NCI-H1930 (cell line): ENCODE results near the gene PABPN1.

Experiments
- DNase-seq, 2 experiments: peaks; one replicate each; lab custom pipeline; 2025; lab: John Stamatoyannopoulos, UW

Gene PABPN1

GRCh38 chr14:23326491-23327332, 5.5 kb downstream of the PABPN1 start:
- no peak for DNase-seq

- peak; percentile 28 to 55 for DNase-seq
These were observed 6.9 kb downstream of the PABPN1 start for GRCh38 chr14:23327947-23328744.

DNA sequence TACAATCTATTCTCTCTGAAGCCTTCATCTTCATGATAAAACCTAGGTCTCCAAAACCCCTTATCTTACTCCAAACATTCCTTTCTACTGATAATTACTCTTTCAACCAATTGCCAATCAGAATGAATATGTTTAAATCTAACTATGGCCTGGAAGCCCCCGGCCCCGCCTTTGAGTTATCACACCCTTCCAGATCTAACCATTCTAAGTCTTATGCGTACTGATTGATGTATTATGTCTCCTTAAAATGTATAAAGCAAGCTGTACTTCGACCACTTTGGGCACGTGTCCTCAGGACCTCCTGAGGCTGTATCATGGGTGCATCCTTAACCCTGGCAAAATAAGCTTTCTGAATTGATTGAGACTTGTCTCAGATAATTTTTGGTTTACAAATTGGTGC, 14.4 kb downstream of the PABPN1 start:
- no peak for DNase-seq

DNA sequence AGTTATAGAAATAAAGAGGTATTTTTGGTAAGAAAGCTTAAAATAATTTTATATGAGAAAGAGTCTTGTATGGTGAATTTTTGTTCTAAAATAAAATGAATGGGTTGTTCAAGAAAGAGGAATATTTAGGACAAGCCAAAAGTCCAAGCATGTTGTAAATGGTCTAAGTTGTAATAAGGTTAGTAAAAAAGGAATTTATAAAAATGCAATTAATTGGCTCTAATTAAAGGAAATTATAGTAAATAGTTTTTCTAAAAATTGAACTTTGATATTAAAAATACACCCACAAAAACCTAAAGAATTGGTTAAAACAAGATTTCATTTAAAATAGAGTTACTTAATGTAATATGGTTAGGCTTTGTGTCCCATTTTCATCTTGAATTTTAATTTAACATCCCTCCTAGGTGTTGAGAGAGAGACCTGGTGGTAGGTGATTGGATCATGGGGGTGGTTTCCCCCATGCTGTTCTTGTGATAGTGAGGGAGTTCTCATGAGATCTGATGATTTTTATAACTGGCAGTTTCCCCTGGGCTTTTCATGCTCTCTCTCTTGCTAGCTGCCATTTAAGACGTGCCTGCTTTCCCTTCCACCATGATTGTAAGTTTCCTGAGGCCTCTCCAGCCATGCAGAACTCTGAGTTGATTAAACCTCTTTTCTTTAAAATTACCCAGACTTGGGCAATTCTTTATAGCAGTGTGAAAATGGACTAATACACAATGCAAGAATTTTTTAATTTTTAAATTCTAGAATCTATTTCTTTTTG, 18.4 kb downstream of the PABPN1 start:
- no peak for DNase-seq

- DNase-seq = no peak
These were observed 23.2 kb downstream of the PABPN1 start for GRCh38 chr14:23344481-23344880.

GRCh38 chr14:23345987-23346692, 24.9 kb downstream of the PABPN1 start:
- no peak for DNase-seq

DNA sequence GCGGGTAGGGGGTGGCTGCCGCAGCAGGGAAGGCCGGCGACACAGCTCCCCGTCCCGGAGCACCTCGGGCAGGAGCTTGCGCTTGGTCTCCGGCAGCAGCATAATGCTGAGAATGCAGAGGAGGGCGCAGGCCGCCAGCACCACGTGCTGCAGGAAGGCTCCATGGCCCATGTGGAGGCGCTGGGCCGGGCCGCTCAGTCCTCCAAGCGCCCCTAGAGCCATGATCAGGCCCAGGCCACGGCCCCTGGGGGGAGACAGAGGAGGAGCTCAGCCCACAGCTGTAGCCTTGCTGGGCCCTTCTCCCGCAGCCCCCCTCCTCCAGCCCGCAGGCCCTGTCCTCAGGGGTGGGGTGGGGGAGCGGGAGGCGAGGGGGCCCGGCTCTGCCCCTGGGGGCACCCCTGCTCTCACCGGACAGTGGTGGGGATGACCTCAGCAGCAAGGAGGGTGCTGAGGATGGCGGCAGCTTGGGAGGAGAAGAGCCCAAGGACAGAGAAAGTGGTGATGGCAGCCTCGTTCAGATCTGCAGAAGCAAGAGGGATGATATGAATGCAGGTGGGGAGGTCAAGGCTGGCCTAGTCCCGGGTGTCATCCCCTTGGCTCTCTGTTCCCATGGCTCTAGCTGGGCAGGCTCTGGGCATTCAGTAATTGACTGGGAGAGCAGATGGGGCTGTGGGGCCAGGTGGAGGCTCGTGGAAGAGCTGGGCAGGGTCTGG, 25.6 kb downstream of the PABPN1 start:
- no peak for DNase-seq

DNA sequence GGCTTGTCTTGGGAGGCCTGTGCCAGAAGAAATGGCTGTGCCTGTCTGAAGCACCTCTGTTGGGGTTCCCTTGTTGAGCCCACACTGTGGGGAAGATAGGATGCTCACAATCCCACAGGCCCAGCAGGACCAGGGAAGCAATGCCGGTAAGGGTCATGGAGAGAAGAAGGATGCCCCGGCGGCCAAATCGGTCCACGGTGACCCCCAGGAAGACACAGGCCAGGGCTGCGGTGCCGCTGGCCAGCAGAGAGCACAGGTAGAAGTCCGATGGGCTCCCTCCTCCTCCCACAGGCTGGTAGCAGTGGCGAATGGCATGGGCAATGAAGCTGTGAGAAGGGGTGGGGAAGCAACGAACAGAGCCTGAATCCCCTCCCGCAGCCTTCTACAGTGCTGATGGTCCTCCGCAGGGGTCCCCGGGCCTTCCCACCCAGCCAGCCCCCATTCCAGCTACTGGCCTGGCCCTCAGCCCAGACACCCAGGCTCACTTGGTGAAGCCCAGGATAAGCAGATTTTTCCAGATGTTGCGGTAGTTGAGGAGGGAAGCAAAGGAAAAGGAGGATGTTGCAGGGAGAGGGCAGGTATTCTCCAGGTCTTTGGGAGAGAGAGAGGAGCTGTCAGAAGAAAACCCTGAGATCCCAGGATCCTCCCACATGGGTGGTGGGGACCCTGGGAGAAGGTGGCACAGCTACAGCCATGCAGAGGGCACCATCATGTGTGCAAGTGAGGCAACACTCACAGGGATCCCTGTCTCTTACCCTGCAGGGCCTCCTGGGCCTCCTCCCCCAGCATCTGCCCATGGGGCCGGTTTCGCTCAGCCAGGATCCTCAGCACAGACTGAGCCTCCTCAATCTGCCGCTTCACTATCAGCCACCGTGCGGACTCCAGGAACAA, 26.4 kb downstream of the PABPN1 start:
- DNase-seq = no peak

DNA sequence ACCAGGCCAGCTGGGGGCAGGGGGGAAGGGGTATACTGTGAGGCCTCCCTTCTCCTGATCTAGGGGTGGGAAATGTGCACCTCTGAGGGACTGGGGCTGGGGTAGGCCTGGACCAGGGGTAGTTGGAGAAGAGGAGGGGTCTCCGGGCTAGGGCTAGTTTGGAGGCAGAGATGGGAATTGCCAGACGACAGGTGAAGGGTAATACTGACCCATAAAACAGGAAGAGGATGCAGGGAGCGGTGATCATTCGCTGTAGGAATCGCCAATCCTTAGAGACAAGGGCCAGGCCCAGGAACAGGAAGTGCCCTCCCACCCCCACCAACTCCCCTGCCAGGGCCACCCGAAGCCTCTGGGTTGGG, 27.0 kb downstream of the PABPN1 start:
- DNase-seq = no peak

- DNase-seq = no peak
These were observed 28.0 kb downstream of the PABPN1 start for GRCh38 chr14:23349156-23349845.

DNA sequence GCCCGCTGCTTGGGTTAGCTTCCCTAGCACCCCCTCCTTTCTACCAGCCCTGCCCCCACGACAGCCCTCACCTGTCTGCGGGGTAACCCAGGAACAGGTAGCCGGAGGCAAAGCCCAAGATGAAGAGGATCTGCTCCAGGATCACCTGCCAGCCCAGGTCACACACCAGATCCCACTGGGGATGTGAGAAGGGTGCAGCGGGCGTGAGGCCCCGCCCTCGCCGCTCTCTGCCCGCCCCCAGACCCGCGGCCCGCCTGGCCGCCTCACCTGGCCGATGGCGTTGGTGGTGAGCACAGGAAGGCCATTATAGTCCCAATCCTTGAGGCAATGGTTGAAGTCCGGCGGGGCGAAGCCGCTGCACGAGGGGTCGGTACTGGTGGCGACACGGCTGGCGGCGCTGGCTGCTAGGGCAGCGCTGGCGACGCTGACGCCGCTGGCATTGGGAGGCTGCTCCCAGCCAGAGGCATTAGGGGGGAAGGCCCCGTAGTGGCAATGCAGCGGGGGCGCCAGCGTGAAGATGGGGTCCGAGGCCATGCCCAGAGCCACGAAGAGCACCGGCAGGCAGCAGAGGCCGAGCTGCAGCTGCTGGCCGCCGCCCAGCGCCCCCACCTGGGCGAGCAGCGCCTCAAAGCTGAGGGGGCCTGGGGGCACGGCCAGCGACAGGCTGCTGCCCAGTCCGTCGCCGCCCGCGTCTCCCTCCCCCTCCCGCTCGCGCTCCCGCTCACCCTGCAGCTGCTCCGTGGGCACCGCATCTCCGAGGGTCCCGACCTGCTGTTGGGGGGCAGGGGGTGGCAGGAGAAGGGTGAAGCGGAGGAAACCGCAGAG, 30.6 kb downstream of the PABPN1 start:
- DNase-seq = peak in 1 of 2 experiments; percentile 33

- peak; percentile 38 to 73 for DNase-seq
These were observed 31.5 kb downstream of the PABPN1 start, which contains the start of gene SLC22A17 for GRCh38 chr14:23352506-23353432. SLC22A17 (minus strand) TSS chr14:23352887.

DNA sequence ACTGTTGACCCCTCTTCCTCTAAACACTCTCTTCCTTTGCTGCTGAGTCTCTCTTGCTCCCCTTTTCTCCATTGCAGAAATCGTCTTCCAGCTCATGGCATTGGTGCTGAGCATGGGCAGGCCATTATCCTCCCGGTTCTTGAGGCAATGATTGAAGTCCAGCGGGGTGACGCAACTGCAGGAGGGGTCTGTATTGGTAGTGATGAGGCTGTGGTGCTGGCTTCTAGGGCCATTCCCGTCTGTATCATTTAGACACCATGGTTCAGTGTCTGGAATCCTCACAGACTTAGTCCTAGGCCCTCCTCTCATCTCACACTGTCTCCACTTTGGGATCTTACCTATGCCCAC, 32.1 kb downstream of the PABPN1 start:
- no peak for DNase-seq

DNA sequence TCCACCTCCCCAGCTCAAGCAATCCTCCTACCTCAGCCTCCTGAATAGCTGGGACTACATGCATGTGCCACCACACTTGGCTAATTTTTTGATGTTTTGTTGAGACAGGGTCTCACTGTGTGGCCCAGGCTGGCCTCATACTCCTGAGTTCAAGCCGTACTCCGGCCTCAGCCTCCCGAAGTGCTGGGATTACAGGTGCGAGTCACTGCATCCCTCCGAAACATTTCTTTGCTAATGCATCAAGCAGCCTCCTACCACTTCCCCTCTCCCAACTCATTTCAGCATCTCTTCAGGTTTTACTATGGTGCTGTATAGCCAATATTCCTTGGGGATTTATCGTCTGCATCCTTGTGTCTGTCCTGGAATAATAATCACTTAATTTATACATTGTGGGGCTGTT, 33.7 kb downstream of the PABPN1 start:
- no peak for DNase-seq

GRCh38 chr14:23355871-23356435, 34.7 kb downstream of the PABPN1 start:
- DNase-seq = no peak

DNA sequence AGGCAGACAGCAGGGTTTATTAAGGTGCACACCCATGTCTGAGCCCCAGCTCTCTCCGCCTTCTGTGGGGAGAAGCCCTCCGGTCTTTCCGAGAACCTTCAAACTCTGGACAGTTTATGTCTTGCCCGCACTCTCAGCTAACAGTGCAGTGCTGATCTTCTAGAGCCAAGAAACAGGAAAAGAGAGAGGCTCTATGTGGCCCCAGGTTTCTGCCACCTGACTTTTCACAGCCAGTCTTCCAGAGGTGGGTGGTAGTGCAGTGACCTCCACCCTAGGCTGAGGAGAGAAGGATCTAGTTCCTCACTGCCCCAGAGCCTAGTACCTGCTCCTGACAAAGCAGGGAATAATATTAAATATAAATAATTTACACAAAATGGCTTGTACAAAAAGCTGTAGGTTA, 35.4 kb downstream of the PABPN1 start:
- DNase-seq = no peak

DNA sequence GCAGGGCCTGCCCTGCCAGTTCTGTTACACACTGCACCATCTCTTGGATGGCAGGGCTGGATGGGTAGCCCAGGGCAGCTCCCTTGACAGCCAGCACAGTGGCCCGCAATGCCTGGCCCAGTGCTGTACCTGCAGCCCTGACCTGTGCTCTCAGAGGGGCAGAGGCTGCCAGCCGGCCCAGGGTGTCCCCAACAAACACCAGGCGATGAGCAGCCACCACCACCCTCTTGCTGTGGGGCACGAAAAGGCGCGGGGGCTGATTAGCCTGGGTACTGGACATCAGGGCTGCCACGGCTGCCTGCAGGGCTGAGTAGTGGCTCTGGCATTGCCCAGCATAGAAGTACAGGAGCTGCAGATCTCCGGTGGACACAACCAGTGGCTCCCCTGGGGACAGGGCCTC, 36.0 kb downstream of the PABPN1 start:
- no peak for DNase-seq
